GM10266 (cell line): ENCODE measurements around the gene NR6A1.

Experiments used
- DNase-seq: peaks from one replicate; pipeline ENCODE4 v3.0.0; 2012; ENCODE audit errors: extremely low spot score
- CTCF ChIP-seq: IDR thresholded peaks from 2 replicates; pipeline ENCODE4 v1.5.1; 2012; ENCODE audit warnings: mild to moderate bottlenecking, low read depth; ENCODE audit not compliant: control insufficient read depth, insufficient read depth; ENCODE audit errors: missing control alignments

NR6A1 gene

DNA sequence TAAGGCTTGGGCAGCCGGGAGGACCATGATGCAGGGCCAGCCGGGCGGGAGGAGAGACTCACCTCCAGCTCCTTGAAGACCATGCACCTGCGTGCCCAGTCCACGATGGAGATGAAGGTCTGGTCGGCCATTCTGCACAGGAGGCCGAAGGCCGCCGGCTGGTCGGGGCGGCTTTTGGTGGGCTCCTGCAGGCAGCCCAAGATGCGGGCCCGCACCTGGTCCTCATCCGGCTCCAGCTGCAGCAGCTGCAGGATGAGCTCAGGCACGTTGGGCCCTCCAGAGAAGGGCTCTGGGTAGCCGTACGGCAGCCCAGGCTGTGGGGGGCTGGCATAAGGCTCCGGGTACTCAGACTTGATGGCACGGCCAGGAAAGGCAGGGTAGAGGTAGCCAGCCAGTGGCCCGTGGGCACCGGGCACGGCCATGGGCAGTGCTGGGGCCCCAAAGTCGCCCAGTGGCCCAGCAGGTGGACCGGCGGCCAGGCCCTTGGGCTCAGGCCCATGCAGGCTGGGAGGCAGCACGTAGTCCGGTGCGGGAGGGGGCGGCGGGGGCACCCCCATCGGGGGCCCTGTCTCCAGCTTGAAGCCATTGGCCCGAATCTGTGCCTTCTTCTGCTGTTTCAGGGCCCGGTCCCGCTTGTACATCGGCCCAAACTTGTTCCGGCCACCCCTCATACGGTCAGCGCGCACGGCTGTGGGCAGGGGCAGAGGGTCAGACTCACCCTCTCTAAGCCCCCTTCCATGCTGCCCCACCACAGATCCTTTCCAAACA, 270.9 kb downstream of the NR6A1 start:
- no peak for DNase-seq

DNA sequence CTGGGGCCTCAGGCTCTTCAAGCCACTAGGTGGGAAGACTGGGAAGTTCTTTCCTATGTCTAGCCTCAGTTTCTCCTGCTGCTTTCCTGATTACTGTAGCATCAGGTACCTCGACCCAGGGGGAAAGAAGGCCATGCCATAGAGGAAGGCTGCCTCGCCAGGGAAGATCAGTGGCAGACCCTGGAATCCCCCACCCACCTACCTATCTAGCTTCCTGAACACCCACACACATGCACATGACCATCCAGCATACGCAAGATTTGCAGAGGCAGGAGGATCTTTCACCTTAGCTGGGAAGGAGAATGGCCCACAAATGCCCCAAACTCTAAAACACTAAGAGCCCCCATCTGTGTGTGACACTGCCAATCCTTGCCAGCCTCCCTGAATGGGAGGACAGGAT, 271.9 kb downstream of the NR6A1 start:
- TF ChIP-seq CTCF: no peak
- DNase-seq: no peak

More for the DNA sequence above, 270.9 kb downstream of the NR6A1 start:
- TF ChIP-seq CTCF: no peak

DNA sequence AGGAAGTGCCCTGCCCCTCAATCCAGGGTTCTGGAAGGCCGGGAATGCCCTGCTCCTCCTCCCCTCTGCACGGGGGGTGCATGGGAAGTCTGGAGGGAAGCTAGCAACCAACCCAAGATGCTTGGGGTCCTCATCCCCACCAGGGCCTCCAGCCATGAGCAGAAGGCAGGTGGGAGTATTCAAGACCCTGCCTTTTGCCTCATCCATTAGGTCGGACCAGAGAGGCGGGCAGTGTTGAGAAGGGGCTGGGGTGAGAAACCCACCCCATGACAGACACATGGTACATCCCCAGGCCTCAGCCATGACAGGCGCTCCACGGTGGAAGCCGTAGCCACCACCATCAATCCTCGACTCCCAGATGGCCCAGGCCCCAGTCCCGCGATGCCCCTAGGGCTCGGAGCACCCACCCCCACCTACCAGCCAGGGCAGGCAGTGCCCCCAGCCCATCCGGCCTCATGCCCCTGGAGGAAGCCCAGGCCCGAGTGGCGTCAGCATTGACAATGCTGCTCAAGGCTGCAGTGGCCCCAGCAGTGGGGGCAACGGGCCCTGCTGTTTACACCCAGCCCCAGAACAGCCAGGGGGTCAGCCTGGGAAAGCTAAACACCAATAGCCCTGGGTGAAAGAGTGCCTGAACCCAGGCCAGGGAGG, 272.5 kb downstream of the NR6A1 start:
- no peak for TF ChIP-seq CTCF
- no peak for DNase-seq

- DNase-seq: no peak
- no peak for TF ChIP-seq CTCF
These were observed 273.1 kb downstream of the NR6A1 start for GRCh38 chr9:124498040-124498439.

DNA sequence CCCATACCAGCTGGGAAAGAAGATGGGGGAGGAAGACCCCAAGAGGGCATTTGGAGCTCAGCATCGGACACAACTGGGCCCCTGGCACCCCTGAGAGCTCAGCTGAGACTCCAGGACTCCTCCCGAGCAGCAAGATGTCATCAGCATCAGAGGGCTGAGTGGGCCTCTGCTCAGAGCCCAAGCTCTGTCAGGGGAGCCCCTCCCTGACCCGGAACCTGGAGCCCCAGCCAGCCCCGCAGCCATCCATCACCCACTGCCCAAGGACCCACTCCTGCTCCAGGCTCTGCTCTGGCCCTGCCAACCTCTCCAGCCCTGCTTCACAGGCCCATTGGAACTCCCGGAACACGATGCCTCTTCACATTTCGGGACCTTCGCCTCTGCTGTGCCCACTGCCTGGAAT, 273.7 kb downstream of the NR6A1 start:
- DNase-seq: no peak
- TF ChIP-seq CTCF: no peak

DNA sequence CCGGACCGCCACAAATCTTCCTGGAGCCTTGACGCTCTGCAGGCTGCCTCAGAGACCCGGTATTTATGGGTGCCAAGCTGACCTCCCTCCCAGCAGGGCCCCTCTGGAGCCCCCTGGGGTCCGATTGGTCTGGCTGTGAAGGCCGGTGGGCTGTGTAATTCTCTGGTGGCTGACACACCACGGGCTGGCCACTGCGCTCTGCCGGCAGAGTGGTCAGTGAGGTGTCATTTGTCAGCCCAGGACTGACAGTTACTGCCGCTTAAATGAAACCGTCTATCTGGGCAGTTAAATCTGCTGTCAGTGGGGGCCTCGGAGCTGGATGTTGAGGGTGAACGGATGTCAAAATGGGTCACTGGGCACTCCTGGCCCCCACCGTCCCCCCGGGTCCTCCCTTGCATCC, 274.6 kb downstream of the NR6A1 start:
- TF ChIP-seq CTCF: no peak
- no peak for DNase-seq

DNA sequence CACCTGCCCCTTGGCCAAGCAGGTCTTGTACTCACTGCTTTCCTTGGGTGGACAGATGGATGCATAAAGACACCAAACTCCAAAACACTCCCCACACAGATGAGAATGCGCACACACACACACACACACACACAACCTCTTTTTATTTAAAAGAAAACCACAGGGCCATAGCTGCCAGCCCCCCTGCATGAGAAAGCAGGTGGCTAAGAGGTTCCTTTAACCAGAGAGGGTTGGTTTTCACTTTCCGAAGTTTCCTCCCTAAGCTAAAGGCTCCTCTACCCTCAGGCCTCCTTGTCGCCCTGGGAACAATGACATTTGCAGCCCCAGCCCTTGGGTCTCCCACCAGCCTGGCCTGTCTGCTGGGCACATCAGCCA, 275.0 kb downstream of the NR6A1 start:
- no peak for DNase-seq
- no peak for TF ChIP-seq CTCF
